H7 (cell line): Measurements from ENCODE around the gene CSMD2. TPM values are rescaled to one million over a fixed set of nuclear protein-coding genes. Genes with fewer than 3 reads are reported as not detected.

Experiments
- DNase-seq: peaks from one replicate; pipeline ENCODE4 v3.0.0; 2012
- H3K27me3 ChIP-seq: 2 replicates; pipeline ENCODE4 v1.6.0; 2011; ENCODE audit warnings: mild to moderate bottlenecking, low read length; ENCODE audit not compliant: control insufficient read depth, insufficient read depth
- H3K36me3 ChIP-seq: replicated peaks from 2 replicates; pipeline ENCODE4 v1.5.1; 2011; ENCODE audit warnings: low read length; ENCODE audit not compliant: control insufficient read depth, insufficient read depth
- H3K4me3 ChIP-seq: 2 replicates; pipeline ENCODE4 v1.5.1; 2011; ENCODE audit warnings: low read depth, mild to moderate bottlenecking, control low read depth, low read length, moderate library complexity; ENCODE audit not compliant: insufficient read depth
- total RNA-seq: library from RNA; depleted of rRNA; stranded (reverse); fragments of >200 nt; shearing (Covaris generic); gene quantifications from 2 replicates; pipeline ENCODE4 v1.2.3, GENCODE V29; 2014

CSMD2 gene
- total RNA-seq, 1 experiment from 2014 or later: 6.3 TPM

- no peak overlapping the region for H3K4me3 ChIP-seq
- no peaks in the 10 kb centered on the region for H3K27me3 ChIP-seq
- no peaks in the 10 kb centered on the region; the same call in 1 of the 2 replicates for H3K36me3 ChIP-seq
- DNase-seq: no peak
These were observed 468.7 kb downstream of the CSMD2 start for GRCh38 chr1:33696311-33696710.

GRCh38 chr1:33692206-33693188 lies 472.5 kb downstream of the CSMD2 start:
- no peak for DNase-seq
- no peaks in the 10 kb centered on the region for H3K27me3 ChIP-seq
- no peak overlapping the region for H3K4me3 ChIP-seq
- no peaks in the 10 kb centered on the region; the same call in none of the 2 replicates for H3K36me3 ChIP-seq

GRCh38 chr1:33687000-33687399 lies 478.0 kb downstream of the CSMD2 start:
- Histone ChIP-seq H3K27me3 (no peaks in the 10 kb centered on the region), H3K36me3 (no peaks in the 10 kb centered on the region; the same call in 1 of the 2 replicates), H3K4me3 (no peak overlapping the region)
- no peak for DNase-seq

DNA sequence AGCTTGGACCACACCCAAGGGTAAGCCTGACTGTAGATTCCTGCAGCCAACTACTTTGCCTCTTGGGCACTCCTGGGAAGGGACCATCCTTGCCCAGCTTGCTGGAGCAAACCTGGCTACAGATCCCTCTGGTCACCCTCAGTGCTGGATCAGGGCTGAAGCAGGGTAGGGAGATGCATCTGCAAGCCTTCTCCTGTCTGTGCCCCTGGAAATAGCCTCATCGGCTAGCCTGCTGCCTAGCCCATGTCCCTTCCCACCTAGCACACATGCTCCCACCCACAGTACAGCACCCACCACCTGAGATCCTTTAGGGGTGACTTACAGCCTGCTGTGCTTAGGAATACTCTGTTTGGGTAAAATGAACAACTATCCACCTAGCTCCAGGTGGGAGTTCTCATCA lies 478.5 kb downstream of the CSMD2 start:
- Histone ChIP-seq H3K36me3 (no peaks in the 10 kb centered on the region; the same call in 1 of the 2 replicates), H3K4me3 (no peak overlapping the region), H3K27me3 (no peaks in the 10 kb centered on the region)
- DNase-seq: no peak

GRCh38 chr1:33685256-33685655 lies 479.8 kb downstream of the CSMD2 start:
- Histone ChIP-seq H3K4me3 (no peak overlapping the region), H3K36me3 (no peaks in the 10 kb centered on the region; the same call in 1 of the 2 replicates), H3K27me3 (no peaks in the 10 kb centered on the region)
- DNase-seq: no peak

- DNase-seq: no peak
- Histone ChIP-seq H3K27me3 (no peaks in the 10 kb centered on the region), H3K36me3 (no peaks in the 10 kb centered on the region; the same call in 1 of the 2 replicates), H3K4me3 (no peak overlapping the region)
These were observed 480.4 kb downstream of the CSMD2 start for GRCh38 chr1:33684396-33685179.

DNA sequence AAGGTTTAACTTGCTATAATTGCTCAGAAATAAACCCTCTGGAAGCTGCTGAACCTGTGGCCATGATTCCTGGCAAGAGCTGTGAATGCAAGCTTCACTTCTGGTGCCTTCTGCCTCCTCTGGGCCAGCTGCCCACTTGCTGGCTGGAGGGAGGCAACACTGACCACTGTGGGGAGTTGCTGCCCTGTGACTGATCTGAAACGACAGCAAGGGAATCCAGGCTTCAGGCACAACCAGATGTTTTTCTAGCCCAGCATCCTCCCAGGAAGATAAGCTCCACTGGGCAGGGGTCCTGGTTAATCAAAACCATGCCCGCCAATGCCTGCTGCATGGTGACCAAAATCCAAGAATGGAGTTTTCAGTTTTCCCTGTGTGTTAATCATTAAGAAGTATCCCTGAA lies 481.1 kb downstream of the CSMD2 start:
- Histone ChIP-seq H3K36me3 (no peaks in the 10 kb centered on the region; the same call in 1 of the 2 replicates), H3K27me3 (no peaks in the 10 kb centered on the region), H3K4me3 (no peak overlapping the region)
- no peak for DNase-seq

DNA sequence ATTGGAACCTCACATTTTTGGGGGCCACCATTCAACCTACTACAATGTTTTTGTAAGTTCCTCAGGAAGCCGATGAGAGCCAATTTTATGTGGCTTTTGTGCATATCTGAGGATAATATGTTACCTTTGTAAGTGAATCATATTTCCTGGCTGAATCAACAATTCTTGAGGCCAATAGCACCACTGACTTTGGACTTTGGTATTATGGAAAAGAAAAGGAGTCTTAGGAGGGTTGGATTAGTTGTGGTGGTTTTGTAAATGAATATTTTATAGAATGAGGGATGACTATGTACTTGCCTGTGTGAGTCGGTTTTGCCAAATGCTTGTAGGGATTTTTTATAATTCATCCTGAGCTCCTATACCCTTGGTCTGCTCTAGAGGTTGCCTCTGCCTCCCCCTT lies 482.7 kb downstream of the CSMD2 start:
- DNase-seq: no peak
- Histone ChIP-seq H3K4me3 (no peak overlapping the region), H3K36me3 (no peaks in the 10 kb centered on the region), H3K27me3 (no peaks in the 10 kb centered on the region)

GRCh38 chr1:33680281-33680840 lies 484.7 kb downstream of the CSMD2 start:
- Histone ChIP-seq H3K36me3 (no peaks in the 10 kb centered on the region), H3K27me3 (no peaks in the 10 kb centered on the region), H3K4me3 (no peak overlapping the region)
- no peak for DNase-seq

- DNase-seq: no peak
- Histone ChIP-seq H3K27me3 (no peaks in the 10 kb centered on the region), H3K36me3 (no peaks in the 10 kb centered on the region; the same call in 1 of the 2 replicates), H3K4me3 (no peak overlapping the region)
These were observed 494.5 kb downstream of the CSMD2 start for GRCh38 chr1:33670567-33670966.

DNA sequence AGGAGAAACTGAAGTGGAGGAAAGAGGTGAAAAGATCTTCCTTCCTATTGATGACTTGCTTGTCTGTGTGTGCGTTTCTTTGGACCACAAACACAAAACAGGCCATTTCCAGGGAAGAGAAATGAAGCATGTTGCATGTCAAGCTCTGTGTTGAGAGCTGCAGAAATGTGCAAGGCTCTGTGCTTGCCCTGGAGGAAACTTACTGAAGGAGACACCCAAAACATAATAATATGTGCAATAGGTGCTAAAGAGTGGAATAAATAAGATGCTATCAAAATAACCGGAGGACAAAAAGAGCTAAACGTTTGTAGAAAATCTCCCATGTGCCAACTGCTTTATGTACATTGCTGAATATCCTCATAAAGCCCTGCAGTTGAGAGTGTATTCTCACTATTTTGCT lies 496.3 kb downstream of the CSMD2 start:
- H3K4me3 ChIP-seq: no peak overlapping the region
- DNase-seq: no peak
- no peaks in the 10 kb centered on the region; the same call in 1 of the 2 replicates for H3K36me3 ChIP-seq
- no peaks in the 10 kb centered on the region for H3K27me3 ChIP-seq

GRCh38 chr1:33667386-33668282 lies 497.4 kb downstream of the CSMD2 start:
- Histone ChIP-seq H3K27me3 (no peaks in the 10 kb centered on the region), H3K36me3 (no peaks in the 10 kb centered on the region; the same call in 1 of the 2 replicates), H3K4me3 (no peak overlapping the region)
- DNase-seq: no peak

- H3K36me3 ChIP-seq: no peaks in the 10 kb centered on the region; the same call in 1 of the 2 replicates
- H3K27me3 ChIP-seq: no peaks in the 10 kb centered on the region
- no peak overlapping the region for H3K4me3 ChIP-seq
- no peak for DNase-seq
These were observed 498.4 kb downstream of the CSMD2 start for GRCh38 chr1:33666616-33667015.
